Endometrium (tissue), 2 donors: ENCODE results near the gene SLC16A10.
"Not testable (repeated sequence)": the region's sequence is repeated elsewhere in the genome, so short reads cannot be mapped to it uniquely, and the experiment has no call there.

ENCODE experiments used
- FAIRE-seq: peaks from 2 replicates; lab custom pipeline; 2012; peaks lifted over from hg19 to GRCh38; lab: Jason Lieb, UNC
- donor health status: control.
- donor health status: control.

Gene SLC16A10

GRCh38 chr6:111086685-111087084, 618 bp upstream of the SLC16A10 start:
- FAIRE-seq, result no peak

GRCh38 chr6:111087871-111088667, 766 bp downstream of the SLC16A10 start:
- FAIRE-seq, result no peak

- no peak for FAIRE-seq
These were observed 1.3 kb downstream of the SLC16A10 start for GRCh38 chr6:111088668-111089003.

DNA sequence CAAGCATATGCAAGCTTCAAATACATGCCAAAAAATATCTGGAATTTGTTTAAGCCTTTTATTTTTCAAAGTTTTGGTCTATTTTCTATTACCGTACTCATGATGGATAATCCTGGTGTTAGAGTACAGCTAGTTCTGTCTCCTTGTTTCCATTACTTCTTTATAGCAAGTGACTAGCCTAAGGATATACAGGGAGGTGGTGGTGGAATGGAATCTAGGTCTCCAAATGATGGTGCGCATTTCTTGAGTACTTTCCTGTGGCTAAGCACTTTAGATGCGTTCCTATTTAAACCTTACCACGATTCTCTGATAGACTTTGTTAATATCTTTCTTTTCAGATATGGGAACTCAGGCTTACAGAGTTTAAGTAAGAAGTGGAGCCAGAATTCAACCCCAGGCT, 3.5 kb downstream of the SLC16A10 start:
- FAIRE-seq, result no peak

DNA sequence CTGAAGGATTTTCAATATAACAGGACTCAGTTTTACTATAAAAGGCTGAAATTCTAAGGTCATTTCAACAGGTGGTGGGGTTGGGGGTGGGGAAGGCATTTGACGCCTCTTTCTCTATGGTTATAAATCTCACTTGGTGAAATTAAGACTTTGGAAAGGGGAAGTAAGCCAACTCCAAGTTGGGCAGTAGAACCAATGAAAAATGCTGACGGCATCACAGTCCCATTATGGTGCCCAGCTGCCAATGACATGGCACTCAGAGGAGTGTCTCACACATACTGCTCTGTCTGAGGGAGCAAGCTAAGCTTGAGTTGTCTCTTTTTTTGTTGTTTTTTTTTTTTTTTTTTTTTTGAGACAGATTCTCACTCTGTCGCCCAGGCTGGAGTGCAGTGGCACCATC, 4.7 kb downstream of the SLC16A10 start:
- no peak for FAIRE-seq

DNA sequence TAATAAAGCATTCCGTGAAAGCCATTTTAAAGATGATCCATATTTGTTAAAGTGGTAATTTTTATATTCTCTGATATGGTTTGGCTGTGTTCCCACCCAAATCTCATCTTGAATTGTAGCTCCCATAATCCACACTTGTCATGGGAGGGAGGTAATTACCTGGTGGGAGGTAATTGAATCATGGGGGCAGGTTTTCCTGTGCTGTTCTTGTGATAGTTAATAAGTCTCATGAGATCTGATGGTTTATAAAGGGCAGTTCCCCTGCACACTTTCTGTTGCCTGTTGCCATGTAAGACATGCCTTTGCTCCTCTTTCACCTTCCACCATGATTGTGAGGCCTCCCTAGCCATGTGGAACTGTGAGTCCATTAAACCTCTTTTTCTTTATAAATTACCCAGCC, 8.2 kb downstream of the SLC16A10 start:
- FAIRE-seq, result not testable (repeated sequence)

- FAIRE-seq, result no peak
These were observed 8.9 kb downstream of the SLC16A10 start for GRCh38 chr6:111096246-111096645.

- FAIRE-seq, result no peak
These were observed 11.3 kb downstream of the SLC16A10 start for GRCh38 chr6:111098597-111098996.

DNA sequence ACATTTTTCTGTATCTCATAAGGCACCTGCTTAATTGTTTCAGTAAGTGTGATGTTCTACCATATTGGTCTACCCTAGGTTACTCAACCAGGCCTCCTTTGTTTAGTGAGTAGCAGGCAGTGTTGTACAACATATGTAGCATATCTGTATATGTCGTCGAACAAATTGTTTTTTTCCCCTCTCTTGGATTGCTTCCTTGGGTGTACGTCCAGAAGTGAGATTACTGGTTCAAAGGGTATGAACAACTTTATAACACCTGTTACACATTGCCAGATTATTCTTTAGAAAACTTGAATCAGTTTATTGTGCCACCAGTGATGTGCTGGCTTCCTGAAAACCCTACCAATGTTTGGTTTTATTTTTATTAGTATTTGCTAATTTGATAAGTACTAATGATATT, 14.7 kb downstream of the SLC16A10 start:
- FAIRE-seq, result no peak

DNA sequence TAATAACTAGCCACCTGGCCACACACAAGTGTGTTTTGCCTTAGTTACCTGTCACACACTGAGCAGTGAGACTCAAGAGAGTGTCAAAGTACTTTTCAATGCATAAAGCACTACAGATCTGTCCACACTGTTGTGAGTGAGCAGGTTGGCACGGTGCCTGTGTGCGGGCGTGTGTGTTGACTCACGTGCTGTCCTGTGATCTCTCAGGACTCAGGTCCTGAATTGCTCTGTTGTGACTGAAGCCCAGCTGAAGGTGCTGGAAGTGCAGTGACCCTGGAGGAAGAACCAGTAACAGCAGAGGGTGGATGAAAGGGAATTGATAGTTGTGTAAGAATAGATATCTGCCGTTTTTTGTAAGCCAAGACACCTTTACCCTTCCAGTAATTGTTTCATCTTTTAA, 18.3 kb downstream of the SLC16A10 start:
- no peak for FAIRE-seq

DNA sequence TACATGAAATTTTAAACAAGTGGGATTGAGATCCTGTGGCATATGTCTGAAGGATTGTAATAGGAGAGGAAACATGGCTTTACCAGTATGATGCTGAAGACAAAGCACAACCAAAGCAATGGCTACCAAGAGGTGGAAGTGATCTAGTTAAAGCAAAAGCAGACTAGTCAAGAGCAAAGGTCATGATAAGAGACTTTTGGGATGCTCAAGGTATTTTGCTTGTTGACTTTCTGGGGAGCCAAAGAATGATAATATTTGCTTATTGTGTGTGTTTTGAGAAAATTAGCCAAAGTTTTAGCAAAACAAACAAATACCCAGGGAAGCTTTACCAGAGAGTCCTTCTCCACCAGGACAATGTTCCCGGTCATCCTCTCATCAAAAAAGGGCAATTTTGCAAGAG, 20.3 kb downstream of the SLC16A10 start:
- FAIRE-seq, result no peak

DNA sequence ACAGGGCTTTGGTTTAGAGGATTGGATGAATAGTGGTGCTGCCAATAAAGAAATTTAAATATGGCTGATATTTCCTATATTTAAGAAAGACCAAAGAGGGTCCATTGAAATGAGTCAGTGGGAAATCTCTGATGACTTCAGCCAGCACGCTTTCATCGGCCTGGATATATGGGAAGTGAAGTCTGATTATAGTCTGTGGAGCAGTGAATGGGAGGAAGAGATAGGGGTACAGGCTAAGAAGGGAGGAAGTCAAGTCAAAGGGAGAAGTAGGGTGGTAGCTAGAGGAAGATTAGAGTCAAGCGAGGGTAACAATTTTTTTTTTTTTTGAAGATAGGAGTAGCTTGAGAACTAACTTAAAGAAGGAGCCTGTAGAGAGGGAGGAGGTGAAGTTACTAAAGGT, 22.7 kb downstream of the SLC16A10 start:
- FAIRE-seq, result no peak

- FAIRE-seq, result no peak
These were observed 26.2 kb downstream of the SLC16A10 start for GRCh38 chr6:111113336-111114086.

GRCh38 chr6:111114087-111114443, 26.8 kb downstream of the SLC16A10 start:
- no peak for FAIRE-seq

DNA sequence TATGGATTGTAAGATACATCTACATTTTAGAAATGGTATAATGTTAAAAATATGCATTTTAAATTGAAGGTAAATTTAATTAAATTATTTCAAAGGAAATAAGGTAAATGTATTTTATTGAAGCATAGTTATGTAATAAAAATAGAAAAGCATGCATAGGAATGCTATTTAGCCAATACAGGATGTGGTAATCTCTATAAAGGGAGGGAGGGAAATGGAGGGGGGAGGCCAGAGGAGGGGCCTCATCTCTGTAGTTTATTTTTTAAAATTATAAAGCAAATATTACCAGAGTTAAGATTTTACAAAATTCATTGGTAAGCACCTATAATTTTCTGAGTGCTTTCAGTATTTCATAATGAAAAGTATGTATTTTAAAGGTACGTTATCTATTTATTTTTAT, 27.2 kb downstream of the SLC16A10 start:
- FAIRE-seq, result no peak

DNA sequence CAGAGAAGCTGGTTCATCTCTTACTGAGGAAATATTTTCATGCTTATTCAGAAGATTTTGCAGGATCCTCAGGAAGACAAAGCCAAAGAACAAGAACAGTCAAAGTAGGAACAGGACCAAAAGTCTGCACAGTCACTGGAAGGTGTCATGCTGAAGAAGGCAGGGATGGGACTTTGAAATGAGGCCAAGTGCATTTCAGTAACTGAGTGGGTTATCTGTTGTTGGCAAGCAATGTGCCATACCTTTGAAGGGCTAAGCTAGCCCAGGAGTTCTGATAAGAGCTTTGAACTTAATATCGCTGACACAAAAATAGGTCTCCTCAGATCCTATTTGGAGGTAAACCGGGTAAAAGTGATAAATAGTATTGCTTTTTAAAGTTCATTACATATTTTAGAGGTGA, 31.5 kb downstream of the SLC16A10 start:
- no peak for FAIRE-seq

DNA sequence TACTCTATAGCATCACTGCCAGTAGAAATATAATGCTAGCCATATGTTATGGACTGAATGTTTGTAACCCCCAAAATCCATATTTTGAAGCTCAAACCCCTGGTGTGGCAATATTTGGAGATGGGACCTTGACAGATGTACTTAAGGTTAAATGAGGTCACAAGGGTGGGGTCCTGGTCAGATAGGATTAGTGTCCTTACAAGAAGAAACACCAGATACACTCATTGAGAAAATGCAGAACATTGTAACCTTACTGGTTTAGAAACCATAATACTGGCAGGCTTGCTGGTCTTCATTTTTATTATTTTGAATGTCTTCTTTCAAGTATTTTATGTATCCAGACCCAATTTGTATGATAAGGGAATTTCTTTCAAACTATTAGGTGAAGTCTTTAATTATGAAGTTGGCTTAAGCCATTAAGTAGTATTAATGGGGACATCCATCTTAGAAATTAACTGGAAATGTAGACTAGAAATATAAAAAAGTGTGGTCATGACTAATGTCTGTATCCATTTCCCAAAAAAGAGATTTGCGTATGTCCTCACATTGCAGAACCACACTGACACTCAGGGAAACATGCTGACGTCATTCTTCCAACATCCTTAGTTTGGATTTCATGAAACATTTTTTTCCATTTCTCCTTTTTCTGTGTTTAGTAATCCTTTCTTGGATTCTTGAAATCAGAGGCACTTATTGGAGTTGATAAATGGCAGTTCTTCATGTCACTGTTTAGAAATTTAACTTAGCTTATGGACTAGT, 32.4 kb downstream of the SLC16A10 start:
- FAIRE-seq, result no peak

- no peak for FAIRE-seq
These were observed 34.6 kb downstream of the SLC16A10 start for GRCh38 chr6:111121789-111122350.

DNA sequence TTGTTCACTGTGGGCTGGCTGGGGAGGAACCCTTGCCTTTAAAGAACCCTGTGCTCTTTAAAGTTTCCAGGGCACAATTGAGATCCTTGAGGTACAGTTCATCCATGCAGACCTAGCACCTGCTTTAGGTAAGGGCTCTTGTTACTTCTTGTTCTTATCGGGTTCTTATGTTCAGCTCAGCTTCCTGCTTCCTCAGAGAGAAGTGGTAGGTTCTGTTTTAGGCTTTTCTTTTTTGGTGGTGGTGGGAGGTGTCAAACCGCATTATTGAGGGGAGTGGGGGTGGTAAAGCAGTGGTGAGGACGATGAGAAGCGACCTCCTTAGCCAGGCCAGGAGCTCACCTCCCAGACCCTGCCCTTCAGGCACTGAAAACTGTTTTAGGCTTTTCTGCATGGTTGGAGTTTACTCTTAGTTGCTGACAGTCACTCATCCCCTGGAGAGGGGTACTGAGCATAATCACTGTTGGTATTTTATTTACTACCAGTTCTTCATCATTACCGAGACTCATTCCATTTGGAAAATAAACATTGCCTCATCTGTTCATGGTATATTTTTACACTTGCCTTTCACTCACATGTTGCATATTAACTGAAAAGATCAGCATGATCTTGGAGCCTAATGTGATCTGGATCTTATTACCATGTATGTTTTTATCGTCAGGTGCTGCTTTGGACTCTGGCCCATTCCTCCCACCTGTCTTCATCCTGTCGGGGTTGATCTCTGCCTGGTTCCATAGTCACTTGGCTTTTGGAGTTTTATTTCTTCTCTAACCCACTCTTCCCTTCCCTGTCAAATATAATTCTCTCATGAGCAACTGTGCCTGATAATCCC, 35.4 kb downstream of the SLC16A10 start:
- FAIRE-seq, result no peak

GRCh38 chr6:111124406-111124805, 37.1 kb downstream of the SLC16A10 start:
- FAIRE-seq, result no peak

- FAIRE-seq, result no peak
These were observed 41.7 kb downstream of the SLC16A10 start for GRCh38 chr6:111129013-111129412.

GRCh38 chr6:111131018-111131417, 43.7 kb downstream of the SLC16A10 start:
- FAIRE-seq, result not testable (repeated sequence)
